Ectodermal cell (in vitro differentiated cells): Measurements from ENCODE around the gene SORCS2.

ENCODE experiments used
- H3K27ac ChIP-seq: 2 replicates; pipeline ENCODE4 v1.7.0; 2013; ENCODE audit warnings: mild to moderate bottlenecking, low read depth, low read length; ENCODE audit not compliant: insufficient read depth, poor library complexity, severe bottlenecking
- H3K27me3 ChIP-seq: 2 replicates; pipeline ENCODE4 v1.7.0; 2013; ENCODE audit warnings: mild to moderate bottlenecking, low read length; ENCODE audit not compliant: insufficient read depth, control insufficient read depth, poor library complexity, severe bottlenecking
- H3K36me3 ChIP-seq: one replicate; pipeline ENCODE4 v1.7.0; 2013; ENCODE audit warnings: low read length; ENCODE audit not compliant: control insufficient read depth, insufficient read depth
- H3K4me1 ChIP-seq: one replicate; pipeline ENCODE4 v1.7.0; 2013; ENCODE audit warnings: low read length; ENCODE audit not compliant: control insufficient read depth, insufficient read depth
- H3K4me3 ChIP-seq: 2 replicates; pipeline ENCODE4 v1.7.0; 2013; ENCODE audit warnings: low read depth, low read length, control low read depth; ENCODE audit not compliant: insufficient read depth
- H3K9me3 ChIP-seq: 2 replicates; pipeline ENCODE4 v1.7.0; 2013; ENCODE audit warnings: mild to moderate bottlenecking, low read length, moderate library complexity; ENCODE audit not compliant: control insufficient read depth
- WGBS, 2 experiments: methylation state at CpG; one replicate each; pipeline ENCODE4 v1.1.7; 2013; ENCODE audit warnings: missing lambda C conversion rate in 2 of 2; 5-methylcytosine and 5-hydroxymethylcytosine counted together

Gene SORCS2

GRCh38 chr4:7309636-7310390, 117.5 kb downstream of the SORCS2 start:
- H3K4me1 ChIP-seq = peaks cover 23% of the 10 kb centered on the region
- no peaks in the 10 kb centered on the region for H3K36me3 ChIP-seq
- no peak overlapping the region for H3K4me3 ChIP-seq
- no peak overlapping the region for H3K27ac ChIP-seq
- WGBS, 2 experiments = 81 to 83% methylated on average over 17 of the region's 17 CpGs
- no peaks in the 10 kb centered on the region for H3K9me3 ChIP-seq
- H3K27me3 ChIP-seq = no peaks in the 10 kb centered on the region

- Histone ChIP-seq H3K4me3 (no peak overlapping the region), H3K27ac (no peak overlapping the region), H3K27me3 (no peaks in the 10 kb centered on the region), H3K36me3 (no peaks in the 10 kb centered on the region), H3K4me1 (peaks cover 23% of the 10 kb centered on the region), H3K9me3 (no peaks in the 10 kb centered on the region)
- 91 to 95% methylated on average over 11 to 12 of the region's 12 CpGs for WGBS, 2 experiments
Measured at GRCh38 chr4:7310451-7310850, 118.1 kb downstream of the SORCS2 start.

GRCh38 chr4:7311205-7311604, 118.9 kb downstream of the SORCS2 start:
- 89 to 92% methylated on average over 8 of the region's 8 CpGs for WGBS, 2 experiments
- no peaks in the 10 kb centered on the region for H3K27me3 ChIP-seq

DNA sequence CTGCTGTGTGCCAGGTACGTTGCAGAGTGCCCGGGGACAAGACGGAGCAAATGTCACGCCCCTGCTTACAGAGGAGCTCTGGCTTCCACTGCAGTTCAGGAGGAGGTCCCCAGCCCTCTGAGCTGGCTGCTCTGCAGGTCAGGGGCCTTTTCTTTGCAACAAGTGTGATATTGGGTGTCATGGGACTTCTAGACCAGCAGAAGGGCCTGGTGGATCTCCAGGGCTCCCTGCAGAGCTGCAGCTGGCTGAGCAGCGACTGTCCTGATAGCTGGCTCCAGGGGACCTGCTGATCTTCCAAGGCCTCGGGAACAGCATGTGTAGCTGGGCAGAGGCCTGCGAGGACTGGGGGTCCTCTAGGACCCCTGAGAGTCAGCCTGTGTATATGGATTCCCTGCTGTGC, 120.4 kb downstream of the SORCS2 start:
- H3K36me3 ChIP-seq = no peaks in the 10 kb centered on the region
- H3K27me3 ChIP-seq = no peaks in the 10 kb centered on the region
- no peak overlapping the region for H3K4me3 ChIP-seq
- peaks cover 16% of the 10 kb centered on the region for H3K4me1 ChIP-seq
- H3K9me3 ChIP-seq = no peaks in the 10 kb centered on the region
- 86 to 91% methylated on average over 7 of the region's 7 CpGs for WGBS, 2 experiments
- H3K27ac ChIP-seq = no peak overlapping the region

More at GRCh38 chr4:7311205-7311604, 118.9 kb downstream of the SORCS2 start:
- Histone ChIP-seq H3K36me3 (no peaks in the 10 kb centered on the region), H3K4me1 (peaks cover 20% of the 10 kb centered on the region), H3K9me3 (no peaks in the 10 kb centered on the region), H3K27ac (no peak overlapping the region), H3K4me3 (no peak overlapping the region)

GRCh38 chr4:7313347-7313811, 121.0 kb downstream of the SORCS2 start:
- no peak overlapping the region for H3K4me3 ChIP-seq
- 77 to 79% methylated on average over 14 of the region's 14 CpGs for WGBS, 2 experiments
- H3K27me3 ChIP-seq = no peaks in the 10 kb centered on the region

DNA sequence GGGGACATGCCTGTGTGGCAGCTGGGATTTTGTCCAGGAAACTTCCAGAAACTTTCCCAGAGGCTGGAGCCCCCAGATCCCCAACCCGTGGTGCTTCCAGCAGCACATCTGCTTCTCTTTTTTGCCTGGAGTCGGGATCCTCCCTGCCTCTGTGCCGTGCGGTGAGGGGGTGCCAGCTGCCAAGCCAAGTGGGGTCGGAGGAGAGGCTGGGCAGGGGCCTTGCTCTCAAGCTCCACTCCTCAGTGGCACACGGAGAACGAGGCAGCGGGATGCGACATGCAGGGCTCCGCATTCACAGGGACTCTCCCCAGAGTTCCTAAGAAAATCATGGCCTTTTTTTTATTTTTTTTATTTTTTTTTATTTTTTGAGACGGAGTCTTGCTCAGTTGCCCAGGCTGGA, 121.7 kb downstream of the SORCS2 start:
- Histone ChIP-seq H3K27me3 (no peaks in the 10 kb centered on the region), H3K36me3 (no peaks in the 10 kb centered on the region), H3K4me3 (no peak overlapping the region), H3K4me1 (peaks cover 12% of the 10 kb centered on the region), H3K27ac (no peak overlapping the region), H3K9me3 (no peaks in the 10 kb centered on the region)
- 94 to 97% methylated on average over 11 of the region's 11 CpGs for WGBS, 2 experiments

More at GRCh38 chr4:7313347-7313811, 121.0 kb downstream of the SORCS2 start:
- Histone ChIP-seq H3K4me1 (peaks cover 16% of the 10 kb centered on the region), H3K36me3 (no peaks in the 10 kb centered on the region), H3K9me3 (no peaks in the 10 kb centered on the region), H3K27ac (no peak overlapping the region)

- Histone ChIP-seq H3K4me3 (no peak overlapping the region), H3K36me3 (no peaks in the 10 kb centered on the region), H3K27me3 (no peaks in the 10 kb centered on the region), H3K9me3 (no peaks in the 10 kb centered on the region), H3K27ac (no peak overlapping the region), H3K4me1 (peaks cover 7% of the 10 kb centered on the region)
- 83 to 88% methylated on average over 4 of the region's 4 CpGs for WGBS, 2 experiments
Measured at GRCh38 chr4:7315286-7315685, 122.9 kb downstream of the SORCS2 start.

GRCh38 chr4:7315935-7316334, 123.6 kb downstream of the SORCS2 start:
- Histone ChIP-seq H3K4me1 (peaks cover 7% of the 10 kb centered on the region), H3K9me3 (no peaks in the 10 kb centered on the region), H3K27ac (no peak overlapping the region), H3K27me3 (no peaks in the 10 kb centered on the region), H3K36me3 (no peaks in the 10 kb centered on the region), H3K4me3 (no peak overlapping the region)
- 77 to 84% methylated on average over 1 of the region's 1 CpG for WGBS, 2 experiments

DNA sequence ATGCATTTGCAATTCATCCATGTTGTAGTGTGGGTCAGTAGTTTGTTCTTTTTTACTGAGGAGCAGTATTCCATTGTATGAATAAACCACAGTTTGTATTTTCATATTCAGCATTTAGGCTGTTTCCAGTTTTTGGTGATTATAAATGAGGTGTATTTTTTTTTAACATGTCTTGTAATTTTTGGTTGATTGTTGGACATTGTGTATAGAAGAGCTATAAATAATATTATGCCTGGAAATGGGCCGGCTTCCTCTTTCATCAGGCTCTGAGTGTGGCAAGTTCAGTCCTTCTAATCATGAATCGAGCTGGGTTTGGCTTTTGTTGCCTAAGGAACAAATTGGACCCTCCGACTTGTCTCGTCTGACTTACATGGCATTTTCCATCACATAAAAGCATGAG, 126.7 kb downstream of the SORCS2 start:
- no peaks in the 10 kb centered on the region for H3K9me3 ChIP-seq
- WGBS, 2 experiments = 45 to 49% methylated on average over 4 of the region's 4 CpGs
- H3K4me3 ChIP-seq = no peak overlapping the region
- H3K36me3 ChIP-seq = no peaks in the 10 kb centered on the region
- no peak overlapping the region for H3K27ac ChIP-seq
- no peaks in the 10 kb centered on the region for H3K27me3 ChIP-seq
- H3K4me1 ChIP-seq = no peaks in the 10 kb centered on the region

DNA sequence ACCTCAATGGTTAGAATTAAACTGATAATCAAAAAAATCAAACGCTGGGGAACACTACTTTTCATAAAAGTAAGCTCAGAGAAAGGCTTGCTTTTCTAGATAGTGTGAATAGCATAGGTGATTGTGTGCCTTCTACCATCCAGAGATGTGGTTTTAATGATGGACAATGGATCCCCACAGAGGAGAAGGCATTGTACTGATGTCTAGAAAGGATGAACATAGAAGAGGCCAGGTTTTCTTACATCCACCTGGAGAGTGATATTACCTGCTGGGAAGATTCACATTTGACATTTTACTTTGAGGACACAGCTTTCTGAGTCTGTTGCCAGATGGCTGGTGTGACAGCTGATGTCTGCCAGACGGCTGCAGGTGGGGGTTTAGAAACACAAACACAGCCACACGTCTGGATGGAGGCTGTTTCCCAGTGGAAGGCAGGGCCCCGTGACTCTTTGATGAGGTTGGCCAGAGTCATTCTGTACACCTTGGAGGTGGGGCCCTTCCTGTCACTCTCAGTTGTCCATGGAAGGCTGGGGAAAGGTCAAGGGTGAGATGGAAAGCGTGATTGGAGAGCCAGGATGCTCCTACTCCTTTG, 128.0 kb downstream of the SORCS2 start:
- no peak overlapping the region for H3K27ac ChIP-seq
- 68 to 71% methylated on average over 5 of the region's 5 CpGs for WGBS, 2 experiments
- no peaks in the 10 kb centered on the region for H3K4me1 ChIP-seq
- H3K27me3 ChIP-seq = no peaks in the 10 kb centered on the region
- H3K4me3 ChIP-seq = no peak overlapping the region
- H3K9me3 ChIP-seq = no peaks in the 10 kb centered on the region
- H3K36me3 ChIP-seq = no peaks in the 10 kb centered on the region
